IMR-90 (cell line): ENCODE measurements around the gene AHNAK.

Experiments
- FOS ChIP-seq: fragments of 150-350 bp; IDR thresholded peaks from 2 replicates; pipeline ENCODE4 v1.6.1; 2016; ENCODE audit warnings: low read depth, low read length
- MXI1 ChIP-seq: IDR thresholded peaks from 2 replicates; pipeline ENCODE4 v1.6.1; 2012; ENCODE audit warnings: low read depth, mild to moderate bottlenecking, low read length, moderate library complexity, borderline replicate concordance
- NFE2L2 ChIP-seq: fragments of 150-350 bp; IDR thresholded peaks from 2 replicates; pipeline ENCODE4 v1.6.1; 2016; ENCODE audit warnings: low read depth, mild to moderate bottlenecking, low read length
- POLR2A ChIP-seq: IDR thresholded peaks from 2 replicates; pipeline ENCODE4 v1.6.1; 2012; ENCODE audit warnings: mild to moderate bottlenecking, low read depth, low read length
- TF ChIP-seq, protein P1 (sequence below): conservative IDR thresholded peaks from 2 replicates; pipeline ENCODE4 v1.5.1; 2012; ENCODE audit warnings: mild to moderate bottlenecking, low read depth, low read length, improper control_type of control experiment

DNA sequence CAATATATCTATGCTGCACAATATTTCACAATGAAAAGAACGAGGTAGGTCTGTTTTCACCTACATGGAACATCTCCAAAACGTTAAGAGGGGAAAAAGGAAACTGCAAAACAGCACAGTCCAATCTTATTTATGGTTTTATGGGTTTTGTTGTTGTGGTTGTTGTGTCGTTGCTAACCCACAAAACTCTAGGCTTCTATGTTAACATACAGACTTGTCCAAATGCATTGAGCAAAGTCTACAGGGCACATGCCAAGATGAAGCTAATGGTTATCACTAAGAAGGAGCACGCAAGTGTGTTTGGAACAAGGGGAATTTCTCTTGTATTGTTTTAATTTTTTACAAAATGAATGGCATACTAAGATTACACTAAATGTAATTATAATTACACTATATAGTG lies 48.6 kb downstream of the AHNAK start:
- no peak for TF ChIP-seq MXI1
- TF ChIP-seq, protein P1, sequence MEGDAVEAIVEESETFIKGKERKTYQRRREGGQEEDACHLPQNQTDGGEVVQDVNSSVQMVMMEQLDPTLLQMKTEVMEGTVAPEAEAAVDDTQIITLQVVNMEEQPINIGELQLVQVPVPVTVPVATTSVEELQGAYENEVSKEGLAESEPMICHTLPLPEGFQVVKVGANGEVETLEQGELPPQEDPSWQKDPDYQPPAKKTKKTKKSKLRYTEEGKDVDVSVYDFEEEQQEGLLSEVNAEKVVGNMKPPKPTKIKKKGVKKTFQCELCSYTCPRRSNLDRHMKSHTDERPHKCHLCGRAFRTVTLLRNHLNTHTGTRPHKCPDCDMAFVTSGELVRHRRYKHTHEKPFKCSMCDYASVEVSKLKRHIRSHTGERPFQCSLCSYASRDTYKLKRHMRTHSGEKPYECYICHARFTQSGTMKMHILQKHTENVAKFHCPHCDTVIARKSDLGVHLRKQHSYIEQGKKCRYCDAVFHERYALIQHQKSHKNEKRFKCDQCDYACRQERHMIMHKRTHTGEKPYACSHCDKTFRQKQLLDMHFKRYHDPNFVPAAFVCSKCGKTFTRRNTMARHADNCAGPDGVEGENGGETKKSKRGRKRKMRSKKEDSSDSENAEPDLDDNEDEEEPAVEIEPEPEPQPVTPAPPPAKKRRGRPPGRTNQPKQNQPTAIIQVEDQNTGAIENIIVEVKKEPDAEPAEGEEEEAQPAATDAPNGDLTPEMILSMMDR, result no peak
- TF ChIP-seq FOS, result no peak
- no peak for TF ChIP-seq NFE2L2
- TF ChIP-seq POLR2A, result no peak
